K562 (cell line): Measurements from ENCODE around the gene AIFM3. TPM values are rescaled to one million over a fixed set of nuclear protein-coding genes. Genes with fewer than 3 reads are reported as not detected.
A peak's percentile ranks its signal among the peaks of the same experiment; 100 is the strongest.

Experiments used
- BHLHE40 ChIP-seq: IDR thresholded peaks from 2 replicates; pipeline ENCODE4 v1.6.1; 2011; ENCODE audit warnings: low read length, improper control_type of control experiment
- CHD2 ChIP-seq: IDR thresholded peaks from 2 replicates; pipeline ENCODE4 v1.6.1; 2011; ENCODE audit warnings: low read depth, low read length
- CREB1 ChIP-seq, 2 experiments: sonication (generic) in 1 of 2; formaldehyde crosslinking in 1 of 2; IDR thresholded peaks; 2 replicates each; pipeline versions ENCODE4 v1.6.1 to v1.8.0; 2012 to 2022; ENCODE audit warnings: inconsistent platforms in 1 of 2, mild to moderate bottlenecking in 1 of 2, missing genetic modification reagents in 1 of 2, moderate library complexity in 1 of 2
- CXXC5 ChIP-seq: fragments of 250-450 bp; sonication (Bioruptor Pico); IDR thresholded peaks from 2 replicates; pipeline ENCODE4 v1.8.0; 2022; ENCODE audit warnings: inconsistent platforms, mild to moderate bottlenecking, moderate library complexity
- EP300 ChIP-seq: IDR thresholded peaks from 2 replicates; pipeline ENCODE4 v1.6.1; 2012; ENCODE audit warnings: low read length, improper control_type of control experiment
- ETV6 ChIP-seq, 3 experiments: fragments of 150-350 bp in 1 of 3; sonication (generic) in 1 of 3; formaldehyde crosslinking in 1 of 3; IDR thresholded peaks; 2 replicates each; pipeline versions ENCODE4 v1.6.1 to v1.8.0; 2014 to 2022; ENCODE audit warnings: borderline replicate concordance in 2 of 3, low read depth in 2 of 3, antibody characterized with exemption in 1 of 3, low read length in 1 of 3, mild to moderate bottlenecking in 1 of 3, missing genetic modification reagents in 1 of 3
- GABPB1 ChIP-seq: sonication (generic); formaldehyde crosslinking; IDR thresholded peaks from 2 replicates; pipeline ENCODE4 v1.8.0; 2022; ENCODE audit warnings: mild to moderate bottlenecking, missing genetic modification reagents
- GABPB2 ChIP-seq: fragments of 250-450 bp; sonication (Bioruptor Pico); conservative IDR thresholded peaks from 2 replicates; pipeline ENCODE4 v1.5.1; 2021; ENCODE audit warnings: mild to moderate bottlenecking
- NR2F6 ChIP-seq: fragments of 450-650 bp; formaldehyde crosslinking; IDR thresholded peaks from 2 replicates; pipeline ENCODE4 v1.4.0; 2020; ENCODE audit warnings: mild to moderate bottlenecking
- PHB2 ChIP-seq: fragments of 450-650 bp; IDR thresholded peaks from 2 replicates; pipeline ENCODE4 v1.6.1; 2017; ENCODE audit warnings: low read depth
- RFX7 ChIP-seq: fragments of 250-450 bp; sonication (Bioruptor Pico); IDR thresholded peaks from 2 replicates; pipeline ENCODE4 v1.5.1; 2021; ENCODE audit warnings: mild to moderate bottlenecking
- SAFB ChIP-seq: fragments of 200-400 bp; formaldehyde crosslinking; IDR thresholded peaks from 2 replicates; pipeline ENCODE4 v1.6.1; 2017; ENCODE audit warnings: low read depth, low read length, borderline replicate concordance
- SIN3A ChIP-seq, 2 experiments: fragments of 150-350 bp in 1 of 2; IDR thresholded peaks; 2 replicates each; pipeline ENCODE4 v1.6.1; 2011 to 2016; ENCODE audit warnings: borderline replicate concordance in 2 of 2, low read depth in 2 of 2, low read length in 2 of 2, mild to moderate bottlenecking in 2 of 2, moderate library complexity in 2 of 2; ENCODE audit not compliant: control insufficient read depth in 1 of 2
- SREBF1 ChIP-seq: fragments of 150-350 bp; IDR thresholded peaks from 2 replicates; pipeline ENCODE4 v1.6.1; 2014; ENCODE audit warnings: antibody characterized with exemption, low read depth, low read length, borderline replicate concordance
- SREBF2 ChIP-seq: sonication (generic); formaldehyde crosslinking; IDR thresholded peaks from 2 replicates; pipeline ENCODE4 v1.4.0; 2020; ENCODE audit warnings: mild to moderate bottlenecking, missing genetic modification reagents
- TAF7 ChIP-seq: fragments of 450-650 bp; IDR thresholded peaks from 2 replicates; pipeline ENCODE4 v1.6.1; 2016; ENCODE audit warnings: missing genetic modification characterization, missing compliant biosample characterization
- ZBTB17 ChIP-seq: fragments of 450-650 bp; formaldehyde crosslinking; IDR thresholded peaks from 2 replicates; pipeline ENCODE4 v1.4.0; 2020; ENCODE audit warnings: mild to moderate bottlenecking
- ZFP1 ChIP-seq: fragments of 450-650 bp; formaldehyde crosslinking; IDR thresholded peaks from 2 replicates; pipeline ENCODE4 v1.4.0; 2020; ENCODE audit warnings: mild to moderate bottlenecking, mixed read lengths
- ZNF41 ChIP-seq: fragments of 250-450 bp; sonication (Bioruptor Pico); conservative IDR thresholded peaks from 2 replicates; pipeline ENCODE4 v1.4.0; 2020; ENCODE audit warnings: mild to moderate bottlenecking
- polyA plus RNA-seq, 8 experiments: library from polyadenylated mRNA; depleted of rRNA in 4 of 8; stranded (reverse) in 5 of 8; unstranded in 3 of 8; fragments of >200 nt; fragmentation: Nextera tagmentation in 2 of 8; fragmentation: Illumina TruSeq in 1 of 8; extraction: Ambion mirVana in 2 of 8; extraction: Trizol in 1 of 8; gene quantifications; 2 replicates each; pipeline versions ENCODE4 v1.2.1 to v1.2.3, GENCODE V29; 2011 to 2014; ENCODE audit warnings: inconsistent platforms in 1 of 8, missing spikeins in 1 of 8
- total RNA-seq, 7 experiments: library from RNA; depleted of rRNA in 6 of 7; stranded (reverse); fragments of >200 nt in 6 of 7; fragmentation: Illumina TruSeq in 2 of 7; extraction: Trizol in 2 of 7; gene quantifications; 2 replicates each; pipeline versions ENCODE4 v1.2.1 to v1.2.3, GENCODE V29; 2011 to 2021; ENCODE audit warnings: low replicate concordance in 1 of 7
- TF ChIP-seq, protein P1 (sequence below): fragments of 250-450 bp; sonication (Bioruptor Pico); IDR thresholded peaks from 2 replicates; pipeline ENCODE4 v1.4.0; 2020; ENCODE audit warnings: mild to moderate bottlenecking, moderate library complexity
- TF ChIP-seq, protein P2 (sequence below): sonication (generic); formaldehyde crosslinking; IDR thresholded peaks from 2 replicates; pipeline ENCODE4 v1.8.1; 2023; ENCODE audit warnings: mild to moderate bottlenecking, missing genetic modification reagents, moderate library complexity
- TF ChIP-seq, protein P3 (sequence below): sonication (generic); formaldehyde crosslinking; IDR thresholded peaks from 2 replicates; pipeline ENCODE4 v1.8.1; 2023; ENCODE audit warnings: mild to moderate bottlenecking, missing genetic modification reagents

AIFM3 gene
- total and polyA plus RNA-seq, 9 of the 15 experiments (the other 6 are each of a cell fraction or from before 2014, with no cell fraction given), result 0.03 to 0.20 (median 0.07) TPM; not detected in 1

DNA sequence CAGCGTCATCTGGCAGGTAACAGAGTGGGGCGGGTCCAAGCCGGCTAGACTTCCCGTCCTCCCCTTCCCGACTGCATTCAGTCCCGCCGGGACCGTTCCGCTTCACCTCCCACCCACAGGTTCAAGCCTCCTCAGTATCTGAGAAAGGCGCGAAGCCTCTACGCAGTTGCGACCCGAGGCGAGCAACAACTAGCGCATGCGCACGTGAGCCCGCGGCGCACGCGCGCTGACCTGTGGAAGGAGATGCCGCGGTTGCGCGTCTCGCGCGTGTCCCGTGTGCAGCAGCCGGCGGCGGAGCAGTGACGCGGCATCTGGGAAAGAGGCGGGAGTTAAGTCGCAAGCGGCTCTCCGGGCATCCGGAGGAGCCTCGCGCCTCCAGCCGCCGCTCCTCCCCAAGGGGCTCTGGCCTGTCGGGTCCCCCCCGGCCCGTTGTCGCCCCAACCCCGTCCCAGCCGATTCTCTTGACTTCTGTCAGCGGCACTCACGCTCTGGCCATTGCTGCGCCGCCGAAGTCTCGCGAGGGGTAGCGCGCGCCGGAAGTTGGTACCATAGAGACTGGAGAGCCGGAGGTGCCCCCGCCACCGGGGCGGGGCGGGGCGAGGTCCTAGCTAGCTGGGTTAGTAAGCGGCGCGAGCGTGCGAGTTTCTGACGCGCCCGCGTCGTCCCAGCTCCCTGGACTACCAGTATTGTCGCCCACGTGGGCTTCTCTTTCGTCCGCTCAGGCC lies 34.7 kb downstream of the AIFM3 start, which contains the start of gene THAP7 (continued):
- TF ChIP-seq NR2F6 (peak; percentile 87; the same call in 1 of the 2 replicates), TAF7 (peak; percentile 100), PHB2 (no peak), ZBTB17 (CRISPR knock-in tag) (peak; percentile 82), EP300 (peak; percentile 60), CHD2 (peak; percentile 97), ETV6 (IDR thresholded peaks at IDR 0.05; ENCODE audit: borderline replicate concordance in 1 of 2, low read depth in 2 of 2, low read length in 1 of 2) (peak in 1 of 2 experiments; percentile 15; a peak in 1 of 4 replicates), ETV6 (CRISPR knock-in tag; IDR thresholded peaks at IDR 0.05; ENCODE audit: borderline replicate concordance) (no peak), ZFP1 (CRISPR knock-in tag) (peak; percentile 76), CREB1 (IDR thresholded peaks at IDR 0.05) (no peak), CREB1 (CRISPR knock-in tag; IDR thresholded peaks at IDR 0.05) (no peak), GABPB1 (CRISPR knock-in tag) (no peak), RFX7 (CRISPR knock-in tag) (peak; percentile 8; the same call in 1 of the 2 replicates), SREBF2 (no peak), CXXC5 (CRISPR knock-in tag) (peak; percentile 100), SREBF1 (peak; percentile 82), SAFB (no peak), BHLHE40 (peak; percentile 99), ZNF41 (peak; percentile 82; the same call in 1 of the 2 replicates), GABPB2 (CRISPR knock-in tag) (peak; percentile 61; the same call in 1 of the 2 replicates), SIN3A (IDR thresholded peaks at IDR 0.05; ENCODE audit: borderline replicate concordance in 2 of 2, control insufficient read depth in 1 of 2, low read depth in 2 of 2, low read length in 2 of 2) (peak in 1 of 2 experiments; percentile 97; a peak in 2 of 4 replicates)
- TF ChIP-seq, protein P1, sequence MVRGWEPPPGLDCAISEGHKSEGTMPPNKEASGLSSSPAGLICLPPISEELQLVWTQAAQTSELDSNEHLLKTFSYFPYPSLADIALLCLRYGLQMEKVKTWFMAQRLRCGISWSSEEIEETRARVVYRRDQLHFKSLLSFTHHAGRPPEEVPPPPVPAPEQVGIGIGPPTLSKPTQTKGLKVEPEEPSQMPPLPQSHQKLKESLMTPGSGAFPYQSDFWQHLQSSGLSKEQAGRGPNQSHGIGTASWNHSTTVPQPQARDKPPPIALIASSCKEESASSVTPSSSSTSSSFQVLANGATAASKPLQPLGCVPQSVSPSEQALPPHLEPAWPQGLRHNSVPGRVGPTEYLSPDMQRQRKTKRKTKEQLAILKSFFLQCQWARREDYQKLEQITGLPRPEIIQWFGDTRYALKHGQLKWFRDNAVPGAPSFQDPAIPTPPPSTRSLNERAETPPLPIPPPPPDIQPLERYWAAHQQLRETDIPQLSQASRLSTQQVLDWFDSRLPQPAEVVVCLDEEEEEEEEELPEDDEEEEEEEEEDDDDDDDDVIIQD (CRISPR knock-in tag), result peak; percentile 81
- TF ChIP-seq, protein P2, sequence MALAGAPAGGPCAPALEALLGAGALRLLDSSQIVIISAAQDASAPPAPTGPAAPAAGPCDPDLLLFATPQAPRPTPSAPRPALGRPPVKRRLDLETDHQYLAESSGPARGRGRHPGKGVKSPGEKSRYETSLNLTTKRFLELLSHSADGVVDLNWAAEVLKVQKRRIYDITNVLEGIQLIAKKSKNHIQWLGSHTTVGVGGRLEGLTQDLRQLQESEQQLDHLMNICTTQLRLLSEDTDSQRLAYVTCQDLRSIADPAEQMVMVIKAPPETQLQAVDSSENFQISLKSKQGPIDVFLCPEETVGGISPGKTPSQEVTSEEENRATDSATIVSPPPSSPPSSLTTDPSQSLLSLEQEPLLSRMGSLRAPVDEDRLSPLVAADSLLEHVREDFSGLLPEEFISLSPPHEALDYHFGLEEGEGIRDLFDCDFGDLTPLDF (CRISPR knock-in tag), result peak; percentile 99
- TF ChIP-seq, protein P3, sequence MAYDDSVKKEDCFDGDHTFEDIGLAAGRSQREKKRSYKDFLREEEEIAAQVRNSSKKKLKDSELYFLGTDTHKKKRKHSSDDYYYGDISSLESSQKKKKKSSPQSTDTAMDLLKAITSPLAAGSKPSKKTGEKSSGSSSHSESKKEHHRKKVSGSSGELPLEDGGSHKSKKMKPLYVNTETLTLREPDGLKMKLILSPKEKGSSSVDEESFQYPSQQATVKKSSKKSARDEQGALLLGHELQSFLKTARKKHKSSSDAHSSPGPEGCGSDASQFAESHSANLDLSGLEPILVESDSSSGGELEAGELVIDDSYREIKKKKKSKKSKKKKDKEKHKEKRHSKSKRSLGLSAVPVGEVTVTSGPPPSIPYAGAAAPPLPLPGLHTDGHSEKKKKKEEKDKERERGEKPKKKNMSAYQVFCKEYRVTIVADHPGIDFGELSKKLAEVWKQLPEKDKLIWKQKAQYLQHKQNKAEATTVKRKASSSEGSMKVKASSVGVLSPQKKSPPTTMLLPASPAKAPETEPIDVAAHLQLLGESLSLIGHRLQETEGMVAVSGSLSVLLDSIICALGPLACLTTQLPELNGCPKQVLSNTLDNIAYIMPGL, result peak; percentile 99
